H9 (cell line): Measurements from ENCODE around the gene ILF3. TPM values are rescaled to one million over a fixed set of nuclear protein-coding genes. Genes with fewer than 3 reads are reported as not detected.

Experiments
- DNase-seq: peaks from one replicate; pipeline ENCODE4 v3.0.0-alpha.2; 2017
- H2AFZ ChIP-seq: one replicate; pipeline ENCODE4 v1.6.1; 2013; ENCODE audit warnings: mild to moderate bottlenecking, low read length, control low read depth, moderate library complexity
- H2AK5ac ChIP-seq: 2 replicates; pipeline ENCODE4 v1.6.1; 2013; ENCODE audit warnings: low read length, control low read depth, mixed read lengths; ENCODE audit not compliant: insufficient read length
- H2BK120ac ChIP-seq: one replicate; pipeline ENCODE4 v1.6.1; 2013; ENCODE audit warnings: low read depth, mild to moderate bottlenecking, low read length, control low read depth, inconsistent platforms; ENCODE audit not compliant: poor library complexity, severe bottlenecking
- H2BK12ac ChIP-seq: 2 replicates; pipeline ENCODE4 v1.6.1; 2013; ENCODE audit warnings: low read length, control low read depth, mixed read lengths, low read depth; ENCODE audit not compliant: insufficient read length
- H2BK15ac ChIP-seq: 2 replicates; pipeline ENCODE4 v1.6.1; 2013; ENCODE audit warnings: low read depth, low read length, control low read depth
- H2BK20ac ChIP-seq: one replicate; pipeline ENCODE4 v1.6.1; 2013; ENCODE audit warnings: low read depth, mild to moderate bottlenecking, low read length, control low read depth, inconsistent platforms; ENCODE audit not compliant: poor library complexity, severe bottlenecking
- H2BK5ac ChIP-seq: 2 replicates; pipeline ENCODE4 v1.6.1; 2013; ENCODE audit warnings: low read length, control low read depth, mixed read lengths; ENCODE audit not compliant: insufficient read length
- H3K14ac ChIP-seq: 2 replicates; pipeline ENCODE4 v1.6.1; 2013; ENCODE audit warnings: low read length, control low read depth; ENCODE audit not compliant: insufficient read depth
- H3K18ac ChIP-seq: 2 replicates; pipeline ENCODE4 v1.6.1; 2013; ENCODE audit warnings: low read depth, mild to moderate bottlenecking, mixed read lengths, low read length, control low read depth; ENCODE audit not compliant: insufficient read length
- H3K23ac ChIP-seq: 2 replicates; pipeline ENCODE4 v1.6.1; 2013; ENCODE audit warnings: low read length, control low read depth, mixed read lengths, low read depth; ENCODE audit not compliant: insufficient read length
- H3K23me2 ChIP-seq: 2 replicates; pipeline ENCODE4 v1.6.1; 2013; ENCODE audit warnings: low read depth, mild to moderate bottlenecking, mixed read lengths, low read length, control low read depth; ENCODE audit not compliant: insufficient read length, poor library complexity, severe bottlenecking
- H3K27ac ChIP-seq: 2 replicates; pipeline ENCODE4 v1.5.1; 2013; ENCODE audit warnings: low read length, control low read depth, mixed read lengths, low read depth; ENCODE audit not compliant: insufficient read length
- H3K27me3 ChIP-seq: 2 replicates; pipeline ENCODE4 v1.6.1; 2013; ENCODE audit warnings: low read length, control low read depth, inconsistent platforms; ENCODE audit not compliant: insufficient read depth
- H3K4ac ChIP-seq: 2 replicates; pipeline ENCODE4 v1.6.1; 2013; ENCODE audit warnings: low read depth, mild to moderate bottlenecking, control low read depth, inconsistent platforms, low read length, moderate library complexity
- H3K4me1 ChIP-seq: 2 replicates; pipeline ENCODE4 v1.6.1; 2013; ENCODE audit warnings: low read length, control low read depth, inconsistent platforms; ENCODE audit not compliant: insufficient read depth
- H3K4me2 ChIP-seq: 2 replicates; pipeline ENCODE4 v1.6.1; 2013; ENCODE audit warnings: low read length, control low read depth, mixed read lengths; ENCODE audit not compliant: insufficient read length, insufficient read depth
- H3K56ac ChIP-seq: 2 replicates; pipeline ENCODE4 v1.6.1; 2013; ENCODE audit warnings: low read depth, mild to moderate bottlenecking, mixed read lengths, low read length, control low read depth; ENCODE audit not compliant: insufficient read length
- H3K79me1 ChIP-seq: 2 replicates; pipeline ENCODE4 v1.6.1; 2013; ENCODE audit warnings: low read depth, mild to moderate bottlenecking, moderate library complexity, low read length, control low read depth, inconsistent platforms; ENCODE audit not compliant: insufficient read depth, poor library complexity, severe bottlenecking
- H3K79me2 ChIP-seq: 2 replicates; pipeline ENCODE4 v1.6.1; 2013; ENCODE audit warnings: low read length, control low read depth, inconsistent platforms; ENCODE audit not compliant: insufficient read depth
- H3K9ac ChIP-seq: 2 replicates; pipeline ENCODE4 v1.6.1; 2013; ENCODE audit warnings: low read length, control low read depth, mixed read lengths; ENCODE audit not compliant: insufficient read length; ENCODE audit errors: extremely low read depth
- H3K9me3 ChIP-seq: one replicate; pipeline ENCODE4 v1.6.1; 2013; ENCODE audit warnings: low read depth, low read length, inconsistent platforms; ENCODE audit not compliant: control insufficient read depth
- H3T11ph ChIP-seq: one replicate; pipeline ENCODE4 v1.6.1; 2013; ENCODE audit warnings: mild to moderate bottlenecking, low read length, control low read depth, inconsistent platforms
- H4K20me1 ChIP-seq: one replicate; pipeline ENCODE4 v1.6.1; 2013; ENCODE audit not compliant: control insufficient read depth, insufficient read length, insufficient read depth
- H4K5ac ChIP-seq: 2 replicates; pipeline ENCODE4 v1.6.1; 2013; ENCODE audit warnings: low read depth, mild to moderate bottlenecking, mixed read lengths, low read length, control low read depth; ENCODE audit not compliant: insufficient read length
- H4K8ac ChIP-seq: replicated peaks from 2 replicates; pipeline ENCODE4 v1.6.1; 2013; ENCODE audit warnings: low read length, control low read depth, mixed read lengths, low read depth; ENCODE audit not compliant: insufficient read length
- H4K91ac ChIP-seq: 2 replicates; pipeline ENCODE4 v1.6.1; 2013; ENCODE audit warnings: low read depth, mild to moderate bottlenecking, moderate library complexity, mixed read lengths, low read length, control low read depth; ENCODE audit not compliant: insufficient read length
- H3K27ac Mint-ChIP-seq, 3 experiments: 2 replicates in 2 of 3; 3 replicates in 1 of 3; pipeline ENCODE4 v1.8.0; 2020 to 2021; ENCODE audit warnings: mixed read lengths in 3 of 3, mild to moderate bottlenecking in 1 of 3, moderate library complexity in 1 of 3
- H3K27me3 Mint-ChIP-seq: 2 replicates; pipeline ENCODE4 v1.8.0; 2021; ENCODE audit warnings: low read depth, mild to moderate bottlenecking, moderate library complexity, mixed read lengths
- H3K36me3 Mint-ChIP-seq, 3 experiments: 2 replicates in 2 of 3; 3 replicates in 1 of 3; pipeline ENCODE4 v1.8.0; 2020 to 2021; ENCODE audit warnings: low read depth in 3 of 3, mixed read lengths in 3 of 3; ENCODE audit not compliant: insufficient read depth in 1 of 3
- H3K4me1 Mint-ChIP-seq, 2 experiments: 2 replicates each; pipeline ENCODE4 v1.8.0; 2020; ENCODE audit warnings: mixed read lengths in 2 of 2
- H3K4me3 Mint-ChIP-seq, 2 experiments: 2 replicates in 1 of 2; 3 replicates in 1 of 2; pipeline ENCODE4 v1.8.0; 2020 to 2021; ENCODE audit warnings: mild to moderate bottlenecking in 2 of 2, mixed read lengths in 2 of 2, moderate library complexity in 1 of 2
- H3K9me3 Mint-ChIP-seq, 2 experiments: 2 replicates in 1 of 2; 3 replicates in 1 of 2; pipeline ENCODE4 v1.8.0; 2020; ENCODE audit warnings: mild to moderate bottlenecking in 2 of 2, mixed read lengths in 2 of 2, moderate library complexity in 1 of 2
- WGBS: extraction: QIAGEN DNeasy Blood & Tissue Kit; methylation state at CpG from one replicate; pipeline ENCODE4 v1.1.7; 2013; ENCODE audit warnings: missing lambda C conversion rate, low lambda C conversion rate, mixed read lengths; ENCODE audit not compliant: insufficient read length; ENCODE audit errors: extremely low coverage; 5-methylcytosine and 5-hydroxymethylcytosine counted together
- total RNA-seq: library from RNA; stranded (reverse); gene quantifications from 2 replicates; pipeline ENCODE4 v1.2.1, GENCODE V29; 2021
- TF ChIP-seq, protein P1 (sequence below): fragments of 200-600 bp; sonication (generic); conservative IDR thresholded peaks from 3 replicates; pipeline ENCODE4 v1.8.0; 2021; ENCODE audit warnings: antibody characterized with exemption, mild to moderate bottlenecking

The ILF3 gene
- total RNA-seq, 1 experiment from 2014 or later, result 841 TPM

DNA sequence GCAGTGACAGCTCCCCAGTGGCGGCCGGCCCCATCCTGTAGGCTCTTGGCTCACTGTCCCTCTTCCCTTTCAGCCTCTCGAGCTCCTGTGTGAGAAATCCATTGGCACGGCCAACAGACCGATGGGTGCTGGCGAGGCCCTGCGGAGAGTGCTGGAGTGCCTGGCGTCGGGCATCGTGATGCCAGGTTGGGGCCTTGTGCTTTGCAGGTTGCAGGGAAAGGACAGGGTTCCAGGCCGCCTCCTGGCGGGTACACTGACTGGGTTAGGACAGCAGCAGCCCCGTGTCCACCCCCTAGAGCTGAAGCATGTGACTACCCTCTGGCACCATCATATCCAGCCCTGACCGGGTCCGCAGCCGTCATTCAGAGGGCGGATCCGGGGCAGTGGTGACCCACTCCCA is 25.6 kb downstream of the ILF3 start:
- no peak overlapping the region for H2BK120ac ChIP-seq
- Mint-ChIP-seq H3K4me3 (no peak overlapping the region), H3K36me3 (peaks cover 68 to 100% (median 97%) of the 10 kb centered on the region in 3 experiments), H3K27ac (no peak overlapping the region), H3K9me3 (no peaks in the 10 kb centered on the region), H3K27me3 (no peaks in the 10 kb centered on the region; the same call in 1 of the 2 replicates), H3K4me1 (no peaks in the 10 kb centered on the region)
- no peaks in the 10 kb centered on the region for H3K27me3 ChIP-seq
- H3K9ac ChIP-seq, result no peak overlapping the region
- no peak overlapping the region for H3T11ph ChIP-seq
- no peak overlapping the region for H2AK5ac ChIP-seq
- H3K23me2 ChIP-seq, result no peaks in the 10 kb centered on the region
- no peak overlapping the region for H2BK20ac ChIP-seq
- no peak overlapping the region for H2BK5ac ChIP-seq
- no peak overlapping the region for H3K56ac ChIP-seq
- H3K4me2 ChIP-seq, result no peak overlapping the region
- H3K23ac ChIP-seq, result no peak overlapping the region
- peak overlapping the region; percentile 63 for H4K8ac ChIP-seq
- no peak overlapping the region for H3K14ac ChIP-seq
- H3K27ac ChIP-seq, result no peak overlapping the region
- no peak overlapping the region for H2BK12ac ChIP-seq
- no peak overlapping the region for H2BK15ac ChIP-seq
- peaks cover 5% of the 10 kb centered on the region; the same call in 1 of the 2 replicates for H3K79me2 ChIP-seq
- H3K4me1 ChIP-seq, result no peaks in the 10 kb centered on the region
- no peak overlapping the region for H2AFZ ChIP-seq
- no peak overlapping the region for H4K91ac ChIP-seq
- H4K5ac ChIP-seq, result no peak overlapping the region
- no peaks in the 10 kb centered on the region for H3K9me3 ChIP-seq
- no peak overlapping the region for H3K4ac ChIP-seq
- no CpG with 5 or more reads among the region's 18 CpGs for WGBS
- TF ChIP-seq, protein P1, sequence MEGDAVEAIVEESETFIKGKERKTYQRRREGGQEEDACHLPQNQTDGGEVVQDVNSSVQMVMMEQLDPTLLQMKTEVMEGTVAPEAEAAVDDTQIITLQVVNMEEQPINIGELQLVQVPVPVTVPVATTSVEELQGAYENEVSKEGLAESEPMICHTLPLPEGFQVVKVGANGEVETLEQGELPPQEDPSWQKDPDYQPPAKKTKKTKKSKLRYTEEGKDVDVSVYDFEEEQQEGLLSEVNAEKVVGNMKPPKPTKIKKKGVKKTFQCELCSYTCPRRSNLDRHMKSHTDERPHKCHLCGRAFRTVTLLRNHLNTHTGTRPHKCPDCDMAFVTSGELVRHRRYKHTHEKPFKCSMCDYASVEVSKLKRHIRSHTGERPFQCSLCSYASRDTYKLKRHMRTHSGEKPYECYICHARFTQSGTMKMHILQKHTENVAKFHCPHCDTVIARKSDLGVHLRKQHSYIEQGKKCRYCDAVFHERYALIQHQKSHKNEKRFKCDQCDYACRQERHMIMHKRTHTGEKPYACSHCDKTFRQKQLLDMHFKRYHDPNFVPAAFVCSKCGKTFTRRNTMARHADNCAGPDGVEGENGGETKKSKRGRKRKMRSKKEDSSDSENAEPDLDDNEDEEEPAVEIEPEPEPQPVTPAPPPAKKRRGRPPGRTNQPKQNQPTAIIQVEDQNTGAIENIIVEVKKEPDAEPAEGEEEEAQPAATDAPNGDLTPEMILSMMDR, result no peak
- H3K79me1 ChIP-seq, result peaks cover 11% of the 10 kb centered on the region
- no peak for DNase-seq
- peaks cover 3% of the 10 kb centered on the region for H4K20me1 ChIP-seq
- no peak overlapping the region for H3K18ac ChIP-seq
